Left lung (tissue), 10 donors: ENCODE data around the gene EBF3. TPM values are rescaled to one million over a fixed set of nuclear protein-coding genes. Genes with fewer than 3 reads are reported as not detected.

ENCODE experiments used
- ATAC-seq: fragments of 200-7000 bp; cut with Tn5 transposase; one replicate; pipeline ENCODE4 v1.9.1; 2020; ENCODE audit warnings: moderate library complexity
- DNase-seq, 4 donors: peaks; one replicate each; pipeline ENCODE4 v3.0.0-alpha.2; 2013 to 2020
- H3K27ac ChIP-seq, 2 donors: fragments of 200-600 bp; sonication (generic) in 1 of 2; one replicate each; pipeline versions ENCODE4 v1.5.0 to v1.8.0; 2020 to 2021
- H3K27me3 ChIP-seq, 2 donors: fragments of 200-600 bp; sonication (generic) in 1 of 2; one replicate each; pipeline versions ENCODE4 v1.5.0 to v1.8.0; 2020 to 2021
- H3K36me3 ChIP-seq, 2 donors: fragments of 200-600 bp; sonication (generic) in 1 of 2; one replicate each; pipeline versions ENCODE4 v1.5.0 to v1.8.0; 2020 to 2021
- H3K4me1 ChIP-seq, 2 donors: fragments of 200-600 bp; one replicate each; pipeline ENCODE4 v1.8.0; 2021
- H3K4me3 ChIP-seq, 2 donors: fragments of 200-600 bp; sonication (generic) in 1 of 2; one replicate each; pipeline versions ENCODE4 v1.5.0 to v1.8.0; 2020 to 2021; ENCODE audit warnings: mild to moderate bottlenecking in 1 of 2
- H3K9me3 ChIP-seq, 2 donors: fragments of 200-600 bp; sonication (generic) in 1 of 2; one replicate each; pipeline versions ENCODE4 v1.5.0 to v1.8.0; 2020 to 2021
- CTCF ChIP-seq, 2 donors: fragments of 200-600 bp; sonication (generic) in 1 of 2; IDR thresholded peaks; one replicate each; pipeline versions ENCODE4 v1.5.0 to v1.8.0; 2021; ENCODE audit warnings: antibody characterized with exemption in 2 of 2
- intact Hi-C, 2 donors: fragments of 100-400 bp; cut with DNase I; formaldehyde crosslinking; loops; one replicate each; pipeline versions ENCODE4 v1.11.2 to v1.14.2; 2022
- polyA plus RNA-seq, 6 donors: library from polyadenylated mRNA; unstranded; fragments of 120-200 nt; gene quantifications; one replicate each; pipeline ENCODE4 v1.2.1, GENCODE V29; 2013; ENCODE audit not compliant: insufficient read length in 6 of 6
- total RNA-seq, 2 donors: library from RNA; stranded (reverse); fragmentation: NEBNext Ultra II Directional; extraction: Animal tissue kit (Norgen Biotek cat#: 25700); gene quantifications; one replicate each; pipeline ENCODE4 v1.2.1, GENCODE V29; 2021
- donor health status: DM: no; HTN: yes; CAD: no.
- donor health status: DM: no; HTN: no; CAD: no.

Gene EBF3
- total and polyA plus RNA-seq, 8 donors = 0.10 to 2.0 (median 1.4) TPM; not detected in 1

GRCh38 chr10:129939416-129940275, 24.4 kb downstream of the EBF3 start:
- no peak for ATAC-seq
- H3K27ac ChIP-seq = no peak overlapping the region
- no peaks in the 10 kb centered on the region for H3K9me3 ChIP-seq
- H3K36me3 ChIP-seq = no peaks in the 10 kb centered on the region
- H3K27me3 ChIP-seq = peaks cover 0 to 30% of the 10 kb centered on the region in 2 donors
- DNase-seq = peak in 2 of 4 donors; percentile 13 to 54
- no peak overlapping the region for H3K4me3 ChIP-seq
- intact Hi-C loops = no loop called here
- no peaks in the 10 kb centered on the region for H3K4me1 ChIP-seq
- no peak for TF ChIP-seq CTCF (IDR thresholded peaks at IDR 0.05)

- DNase-seq (peak in 2 of 4 donors; percentile 1 to 41), ATAC-seq (no peak)
- no peak overlapping the region for H3K27ac ChIP-seq
- no peak for TF ChIP-seq CTCF (IDR thresholded peaks at IDR 0.05)
- no peaks in the 10 kb centered on the region for H3K4me1 ChIP-seq
- H3K36me3 ChIP-seq = no peaks in the 10 kb centered on the region
- no peaks in the 10 kb centered on the region for H3K9me3 ChIP-seq
- peaks cover 0 to 21% of the 10 kb centered on the region in 2 donors for H3K27me3 ChIP-seq
- intact Hi-C loops = no loop called here
- no peak overlapping the region for H3K4me3 ChIP-seq
These were observed 25.6 kb downstream of the EBF3 start for GRCh38 chr10:129938460-129938859.

GRCh38 chr10:129937351-129937751, 26.7 kb downstream of the EBF3 start:
- no peaks in the 10 kb centered on the region for H3K9me3 ChIP-seq
- no peaks in the 10 kb centered on the region for H3K36me3 ChIP-seq
- no peak overlapping the region for H3K27ac ChIP-seq
- TF ChIP-seq CTCF (IDR thresholded peaks at IDR 0.05) = no peak
- H3K4me1 ChIP-seq = no peaks in the 10 kb centered on the region
- intact Hi-C loops = no loop called here
- ATAC-seq (no peak), DNase-seq (peak in 2 of 4 donors; percentile 23 to 53)
- H3K4me3 ChIP-seq = no peak overlapping the region
- peaks cover 0 to 17% of the 10 kb centered on the region in 2 donors for H3K27me3 ChIP-seq

GRCh38 chr10:129936923-129937300, 27.2 kb downstream of the EBF3 start:
- no peak for TF ChIP-seq CTCF (IDR thresholded peaks at IDR 0.05)
- DNase-seq (peak in 2 of 4 donors; percentile 27 to 57), ATAC-seq (no peak)
- H3K36me3 ChIP-seq = no peaks in the 10 kb centered on the region
- H3K4me3 ChIP-seq = no peak overlapping the region
- intact Hi-C loops = no loop called here
- H3K9me3 ChIP-seq = no peaks in the 10 kb centered on the region
- no peaks in the 10 kb centered on the region for H3K4me1 ChIP-seq
- no peak overlapping the region for H3K27ac ChIP-seq
- H3K27me3 ChIP-seq = peaks cover 0 to 16% of the 10 kb centered on the region in 2 donors

GRCh38 chr10:129936266-129936922, 27.7 kb downstream of the EBF3 start:
- intact Hi-C loops = no loop called here
- DNase-seq (peak in 2 of 4 donors; percentile 15 to 59), ATAC-seq (no peak)
- no peaks in the 10 kb centered on the region for H3K4me1 ChIP-seq
- no peak for TF ChIP-seq CTCF (IDR thresholded peaks at IDR 0.05)
- no peaks in the 10 kb centered on the region for H3K9me3 ChIP-seq
- H3K27me3 ChIP-seq = peaks cover 0 to 16% of the 10 kb centered on the region in 2 donors
- H3K4me3 ChIP-seq = no peak overlapping the region
- H3K36me3 ChIP-seq = no peaks in the 10 kb centered on the region
- H3K27ac ChIP-seq = no peak overlapping the region
